Keratinocyte (primary cell): ENCODE measurements around the gene TUFM. TPM values are rescaled to one million over a fixed set of nuclear protein-coding genes. Genes with fewer than 3 reads are reported as not detected.
"Not testable (repeated sequence)": the region's sequence is repeated elsewhere in the genome, so short reads cannot be mapped to it uniquely, and the experiment has no call there.

Experiments
- DNase-seq: peaks from one replicate; pipeline ENCODE4 v3.0.0-alpha.2; 2011; ENCODE audit warnings: low read depth, missing footprints, low spot score
- FAIRE-seq: peaks from 2 replicates; lab custom pipeline; 2011; peaks lifted over from hg19 to GRCh38; lab: Jason Lieb, UNC
- H2AFZ ChIP-seq: 2 replicates; pipeline ENCODE4 v1.6.0; 2012; ENCODE audit warnings: low read length, control low read depth, inconsistent platforms; ENCODE audit not compliant: control insufficient read depth
- H3K27ac ChIP-seq: 2 replicates; pipeline ENCODE4 v1.5.1; 2011; ENCODE audit warnings: low read length; ENCODE audit not compliant: control insufficient read depth, insufficient read depth
- H3K27me3 ChIP-seq: 3 replicates; pipeline ENCODE4 v1.6.0; 2011; ENCODE audit warnings: low read length; ENCODE audit not compliant: control insufficient read depth, insufficient read depth; ENCODE audit errors: extremely low read depth
- H3K36me3 ChIP-seq, 2 experiments: 2 replicates in 1 of 2; 3 replicates in 1 of 2; pipeline ENCODE4 v1.5.1; 2011; ENCODE audit warnings: low read length in 2 of 2, mild to moderate bottlenecking in 1 of 2; ENCODE audit not compliant: control insufficient read depth in 2 of 2, insufficient read depth in 2 of 2; ENCODE audit errors: extremely low read depth in 1 of 2
- H3K4me1 ChIP-seq: 3 replicates; pipeline ENCODE4 v1.5.1; 2011; ENCODE audit warnings: low read length; ENCODE audit not compliant: control insufficient read depth, insufficient read depth; ENCODE audit errors: extremely low read depth
- H3K4me2 ChIP-seq: 3 replicates; pipeline ENCODE4 v1.6.0; 2011; ENCODE audit warnings: low read depth, low read length; ENCODE audit not compliant: control insufficient read depth, insufficient read depth; ENCODE audit errors: extremely low read depth
- H3K4me3 ChIP-seq, 3 experiments: fragments of 200-600 bp in 1 of 3; sonication (generic) in 1 of 3; 2 replicates in 2 of 3; 3 replicates in 1 of 3; pipeline ENCODE4 v1.5.1; 2011 to 2016; ENCODE audit warnings: low read length in 3 of 3, mild to moderate bottlenecking in 3 of 3, control low read depth in 2 of 3, inconsistent platforms in 1 of 3, low read depth in 1 of 3, mixed read lengths in 1 of 3, mixed run types in 1 of 3, moderate library complexity in 1 of 3; ENCODE audit not compliant: control insufficient read depth in 2 of 3, insufficient read depth in 2 of 3; ENCODE audit errors: extremely low read depth in 1 of 3
- H3K79me2 ChIP-seq: 2 replicates; pipeline ENCODE4 v1.6.0; 2012; ENCODE audit warnings: low read length; ENCODE audit not compliant: control insufficient read depth, insufficient read depth
- H3K9ac ChIP-seq: 3 replicates; pipeline ENCODE4 v1.6.0; 2011; ENCODE audit warnings: low read length; ENCODE audit not compliant: control insufficient read depth, insufficient read depth; ENCODE audit errors: extremely low read depth
- H3K9me1 ChIP-seq: 3 replicates; pipeline ENCODE4 v1.6.0; 2011; ENCODE audit warnings: low read length; ENCODE audit not compliant: control insufficient read depth, insufficient read depth; ENCODE audit errors: extremely low read depth
- H3K9me3 ChIP-seq: 2 replicates; pipeline ENCODE4 v1.5.1; 2012; ENCODE audit warnings: low read depth, low read length; ENCODE audit not compliant: control insufficient read depth
- H4K20me1 ChIP-seq: 3 replicates; pipeline ENCODE4 v1.6.0; 2011; ENCODE audit warnings: low read length; ENCODE audit not compliant: control insufficient read depth, insufficient read depth; ENCODE audit errors: extremely low read depth
- EZH2 ChIP-seq: IDR thresholded peaks from one replicate; pipeline ENCODE4 v1.6.1; 2012; ENCODE audit warnings: inconsistent platforms, mild to moderate bottlenecking, low read length, moderate library complexity
- dilution Hi-C: fragments of 300-500 bp; cut with MboI; formaldehyde crosslinking; loops from one replicate; pipeline ENCODE4 v1.7.0; 2020; ENCODE audit warnings: low sequenced_read_pairs; ENCODE audit not compliant: extremely low pct_ligation_motif_present
- polyA plus RNA-seq, 5 experiments: library from polyadenylated mRNA; depleted of rRNA in 3 of 5; stranded (reverse) in 3 of 5; stranded (forward) in 1 of 5; unstranded in 1 of 5; fragments of >200 nt; gene quantifications; 1 replicate in 1 of 5; 2 replicates in 3 of 5; 3 replicates in 1 of 5; pipeline versions ENCODE4 v1.2.1 to v1.2.3, GENCODE V29; 2011 to 2012; ENCODE audit warnings: missing spikeins in 2 of 5, low read depth in 1 of 5, low replicate concordance in 1 of 5
- TF ChIP-seq, protein P1 (sequence below), 3 experiments: IDR thresholded peaks in 1 of 3; conservative IDR thresholded peaks in 1 of 3; optimal IDR thresholded peaks in 1 of 3; 2 replicates in 2 of 3; 3 replicates in 1 of 3; pipeline versions ENCODE3 to v1.5.1; 2011; ENCODE audit warnings: low read length in 3 of 3, mild to moderate bottlenecking in 3 of 3, moderate library complexity in 2 of 3, control low read depth in 1 of 3, inconsistent platforms in 1 of 3; ENCODE audit not compliant: insufficient read depth in 2 of 3; ENCODE audit errors: extremely low read depth in 1 of 3

TUFM gene
- polyA plus RNA-seq, 1 donor (not counting 4 experiments of a cell fraction or from before 2014, with no cell fraction given): 134 TPM

DNA sequence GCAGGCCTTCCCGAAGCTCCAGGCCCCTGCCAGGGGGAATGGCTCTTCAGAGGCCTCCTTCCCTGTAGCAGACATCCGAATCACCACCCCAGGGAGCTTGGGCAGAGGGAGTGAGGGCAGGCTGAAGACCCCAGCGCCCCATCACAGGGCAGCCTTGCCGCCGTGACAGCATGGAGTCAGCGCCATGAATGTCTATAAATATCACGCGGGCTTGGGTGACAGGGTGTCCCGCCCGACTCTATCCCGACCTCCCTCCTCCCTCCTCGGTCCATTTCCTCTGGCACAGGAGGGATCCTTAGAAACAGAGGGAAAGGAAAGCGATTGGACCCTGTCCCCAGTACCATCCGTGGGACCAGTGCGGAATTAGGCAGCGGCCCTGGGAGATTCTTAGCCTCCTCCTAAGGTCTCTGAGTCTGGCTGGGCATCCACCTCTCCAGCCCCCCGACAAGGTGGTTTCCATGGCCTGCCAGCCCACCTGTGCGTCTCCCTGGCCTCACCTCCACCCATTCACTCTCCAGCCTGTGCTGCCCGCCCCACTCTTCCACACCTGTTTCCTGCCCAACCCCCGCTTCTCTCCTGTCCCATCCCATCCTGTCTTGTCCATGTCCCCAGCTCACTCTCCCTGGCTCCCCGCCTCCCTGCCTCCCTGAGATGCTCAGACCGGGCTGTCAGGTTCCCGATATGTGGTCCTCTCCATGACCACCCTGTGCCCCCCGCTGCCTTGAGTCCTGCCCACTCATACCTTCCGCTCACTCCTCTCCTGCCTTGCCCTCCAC, 37.3 kb upstream of the TUFM start:
- Histone ChIP-seq H3K36me3 (no peaks in the 10 kb centered on the region), H3K4me3 (no peak overlapping the region), H3K4me1 (peaks cover 14% of the 10 kb centered on the region), H3K27me3 (peaks cover 25% of the 10 kb centered on the region), H4K20me1 (no peaks in the 10 kb centered on the region), H3K4me2 (no peak overlapping the region), H3K9me3 (no peaks in the 10 kb centered on the region), H3K27ac (no peak overlapping the region), H3K9ac (no peak overlapping the region), H3K79me2 (no peaks in the 10 kb centered on the region), H2AFZ (no peak overlapping the region), H3K9me1 (no peaks in the 10 kb centered on the region)
- no peak for TF ChIP-seq EZH2
- TF ChIP-seq, protein P1, sequence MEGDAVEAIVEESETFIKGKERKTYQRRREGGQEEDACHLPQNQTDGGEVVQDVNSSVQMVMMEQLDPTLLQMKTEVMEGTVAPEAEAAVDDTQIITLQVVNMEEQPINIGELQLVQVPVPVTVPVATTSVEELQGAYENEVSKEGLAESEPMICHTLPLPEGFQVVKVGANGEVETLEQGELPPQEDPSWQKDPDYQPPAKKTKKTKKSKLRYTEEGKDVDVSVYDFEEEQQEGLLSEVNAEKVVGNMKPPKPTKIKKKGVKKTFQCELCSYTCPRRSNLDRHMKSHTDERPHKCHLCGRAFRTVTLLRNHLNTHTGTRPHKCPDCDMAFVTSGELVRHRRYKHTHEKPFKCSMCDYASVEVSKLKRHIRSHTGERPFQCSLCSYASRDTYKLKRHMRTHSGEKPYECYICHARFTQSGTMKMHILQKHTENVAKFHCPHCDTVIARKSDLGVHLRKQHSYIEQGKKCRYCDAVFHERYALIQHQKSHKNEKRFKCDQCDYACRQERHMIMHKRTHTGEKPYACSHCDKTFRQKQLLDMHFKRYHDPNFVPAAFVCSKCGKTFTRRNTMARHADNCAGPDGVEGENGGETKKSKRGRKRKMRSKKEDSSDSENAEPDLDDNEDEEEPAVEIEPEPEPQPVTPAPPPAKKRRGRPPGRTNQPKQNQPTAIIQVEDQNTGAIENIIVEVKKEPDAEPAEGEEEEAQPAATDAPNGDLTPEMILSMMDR (optimal IDR thresholded peaks at IDR 0.05 in 1 of 3, IDR thresholded peaks at IDR 0.05 in 1 of 3, conservative IDR thresholded peaks at IDR 0.05 in 1 of 3; ENCODE audit: extremely low read depth in 1 of 3, insufficient read depth in 2 of 3, low read length in 3 of 3): no peak
- no peak for FAIRE-seq
- no peak for DNase-seq
- dilution Hi-C loops: no loop called here

DNA sequence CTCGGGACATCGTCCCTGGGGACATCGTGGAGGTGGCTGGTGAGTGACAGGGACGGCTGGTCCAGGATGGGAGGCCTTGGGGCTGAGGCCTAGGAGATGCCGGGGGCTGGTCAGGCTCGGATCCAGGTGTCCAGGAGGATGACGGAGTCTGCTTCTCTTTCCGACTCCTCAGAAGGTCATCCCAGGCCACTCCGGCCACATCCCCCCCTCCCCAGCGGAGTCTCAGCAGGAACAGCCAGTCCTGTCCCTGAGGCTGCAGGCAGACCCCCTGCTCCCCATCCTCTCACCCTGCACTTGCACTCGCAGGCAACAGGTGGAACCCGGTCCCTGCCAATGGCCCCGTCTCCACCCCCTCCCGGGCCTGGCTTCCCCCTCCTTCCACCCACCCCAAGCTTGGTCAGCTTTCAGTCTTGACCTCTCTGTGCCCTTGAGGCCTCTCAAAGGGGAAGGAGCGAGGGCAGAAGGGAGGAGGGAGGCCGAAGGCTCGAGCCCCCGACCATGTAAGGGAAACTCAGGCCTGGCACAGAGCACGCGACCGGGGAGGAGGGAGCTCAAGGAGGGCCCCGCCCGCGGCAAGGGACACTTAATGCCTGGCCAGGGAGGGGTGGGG, 36.5 kb upstream of the TUFM start:
- TF ChIP-seq, protein P1 (optimal IDR thresholded peaks at IDR 0.05 in 1 of 3, IDR thresholded peaks at IDR 0.05 in 1 of 3, conservative IDR thresholded peaks at IDR 0.05 in 1 of 3; ENCODE audit: extremely low read depth in 1 of 3, insufficient read depth in 2 of 3, low read length in 3 of 3): no peak
- TF ChIP-seq EZH2: no peak
- Histone ChIP-seq H3K4me2 (no peak overlapping the region), H3K9ac (no peak overlapping the region), H3K9me1 (no peaks in the 10 kb centered on the region), H2AFZ (no peak overlapping the region), H3K27me3 (peaks cover 25% of the 10 kb centered on the region), H3K9me3 (no peaks in the 10 kb centered on the region), H3K4me3 (no peak overlapping the region), H3K27ac (no peak overlapping the region), H3K79me2 (no peaks in the 10 kb centered on the region), H3K36me3 (no peaks in the 10 kb centered on the region), H3K4me1 (peaks cover 14% of the 10 kb centered on the region), H4K20me1 (no peaks in the 10 kb centered on the region)
- dilution Hi-C loops: no loop called here
- DNase-seq: no peak
- no peak for FAIRE-seq

DNA sequence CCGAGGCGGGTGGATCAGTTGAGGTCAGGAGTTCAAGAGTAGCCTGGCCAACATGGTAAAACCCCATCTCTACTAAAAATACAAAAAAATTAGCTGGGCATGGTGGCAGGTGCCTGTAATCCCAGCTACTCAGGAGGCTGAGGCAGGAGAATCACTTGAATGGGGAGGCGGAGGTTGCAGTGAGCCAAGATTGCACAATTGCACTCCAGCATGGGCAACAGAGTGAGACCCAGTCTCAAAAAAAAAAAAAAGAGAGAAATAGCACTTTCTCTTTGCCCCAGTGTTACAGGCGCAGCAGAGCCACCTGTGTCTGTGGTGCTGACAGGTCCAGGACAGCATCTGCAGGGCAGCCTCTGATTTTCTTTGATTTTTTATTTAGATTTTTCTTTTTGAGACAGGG, 35.4 kb upstream of the TUFM start:
- H3K9ac ChIP-seq, FAIRE-seq, DNase-seq, H3K36me3 ChIP-seq, H4K20me1 ChIP-seq, H2AFZ ChIP-seq, dilution Hi-C loops, H3K4me2 ChIP-seq, H3K27ac ChIP-seq, H3K9me3 ChIP-seq, H3K9me1 ChIP-seq, H3K79me2 ChIP-seq, H3K4me3 ChIP-seq: not testable (repeated sequence)
- Histone ChIP-seq H3K4me1 (peaks cover 14% of the 10 kb centered on the region), H3K27me3 (peaks cover 25% of the 10 kb centered on the region)
